GM12865 (cell line): ENCODE results near the gene MRTFA.

Source experiments
- DNase-seq: peaks from one replicate; pipeline ENCODE4 v3.0.0; 2010; ENCODE audit warnings: low read depth
- H3K4me3 ChIP-seq: 2 replicates; pipeline ENCODE4 v1.5.1; 2011; ENCODE audit warnings: mild to moderate bottlenecking, low read depth, low read length, control low read depth
- CTCF ChIP-seq: IDR thresholded peaks from 2 replicates; pipeline ENCODE4 v1.5.1; 2011; ENCODE audit warnings: low read length, control low read depth, low read depth, inconsistent platforms; ENCODE audit not compliant: insufficient read depth; ENCODE audit errors: missing control alignments

MRTFA gene

DNA sequence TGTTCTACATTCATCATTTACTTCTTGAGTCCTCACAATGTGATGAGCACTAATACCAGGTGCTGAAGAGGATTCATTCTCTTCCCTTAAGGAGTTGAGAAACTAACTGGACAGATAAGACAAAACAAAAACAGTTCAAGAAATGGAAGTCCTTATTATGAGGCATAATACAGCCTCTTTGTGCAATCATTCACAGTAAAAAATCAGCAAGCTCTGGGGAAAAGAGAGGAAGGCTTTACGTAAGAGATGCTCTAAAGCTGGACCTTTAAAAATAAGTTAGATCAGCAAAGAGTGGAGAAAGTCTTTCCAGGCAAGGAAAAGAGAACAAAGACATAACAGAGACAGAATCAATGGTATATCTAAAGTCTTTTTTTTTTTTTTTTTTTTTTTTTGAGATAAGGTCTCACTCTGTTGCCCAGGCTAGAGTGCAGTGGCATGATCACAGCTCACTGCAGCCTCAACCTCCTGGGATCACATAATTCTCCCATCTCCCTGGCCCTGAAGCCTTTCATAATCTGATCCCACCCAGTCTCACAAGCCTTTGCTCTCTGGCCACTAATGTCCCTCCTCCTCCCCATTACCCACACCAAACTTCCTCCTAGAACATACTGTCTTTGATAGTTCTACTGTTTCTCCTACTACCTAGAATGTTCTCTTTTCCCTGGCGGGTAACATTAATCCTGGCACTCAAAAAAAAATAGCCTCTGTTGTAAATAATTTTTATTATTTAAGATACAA, 40.9 kb downstream of the MRTFA start:
- no peak for DNase-seq
- TF ChIP-seq CTCF, result no peak
- no peak overlapping the region for H3K4me3 ChIP-seq

- no peak for TF ChIP-seq CTCF
- H3K4me3 ChIP-seq, result peak overlapping the region; percentile 22
- DNase-seq, result no peak
These were observed 41.6 kb downstream of the MRTFA start for GRCh38 chr22:40594924-40595323.

DNA sequence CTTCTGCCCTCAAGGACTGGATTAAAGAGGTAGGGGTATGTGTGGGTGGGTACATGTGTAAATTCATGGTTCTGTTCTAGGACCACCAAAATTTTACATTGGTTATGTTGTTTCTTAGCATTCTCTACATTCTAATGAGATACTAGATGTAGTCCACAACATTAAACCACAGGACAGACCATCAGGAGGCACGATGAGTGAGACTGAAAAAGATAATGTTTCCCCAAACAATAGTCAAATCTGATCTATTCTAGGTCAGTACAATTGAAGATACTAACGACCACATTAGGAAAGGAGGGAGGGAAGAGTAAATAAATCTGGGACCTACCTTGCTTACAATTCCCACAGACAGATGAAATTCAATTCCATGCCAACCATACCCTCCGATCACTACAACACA, 42.2 kb downstream of the MRTFA start:
- H3K4me3 ChIP-seq, result peak overlapping the region; percentile 22
- peak; percentile 32 for DNase-seq
- no peak for TF ChIP-seq CTCF

DNA sequence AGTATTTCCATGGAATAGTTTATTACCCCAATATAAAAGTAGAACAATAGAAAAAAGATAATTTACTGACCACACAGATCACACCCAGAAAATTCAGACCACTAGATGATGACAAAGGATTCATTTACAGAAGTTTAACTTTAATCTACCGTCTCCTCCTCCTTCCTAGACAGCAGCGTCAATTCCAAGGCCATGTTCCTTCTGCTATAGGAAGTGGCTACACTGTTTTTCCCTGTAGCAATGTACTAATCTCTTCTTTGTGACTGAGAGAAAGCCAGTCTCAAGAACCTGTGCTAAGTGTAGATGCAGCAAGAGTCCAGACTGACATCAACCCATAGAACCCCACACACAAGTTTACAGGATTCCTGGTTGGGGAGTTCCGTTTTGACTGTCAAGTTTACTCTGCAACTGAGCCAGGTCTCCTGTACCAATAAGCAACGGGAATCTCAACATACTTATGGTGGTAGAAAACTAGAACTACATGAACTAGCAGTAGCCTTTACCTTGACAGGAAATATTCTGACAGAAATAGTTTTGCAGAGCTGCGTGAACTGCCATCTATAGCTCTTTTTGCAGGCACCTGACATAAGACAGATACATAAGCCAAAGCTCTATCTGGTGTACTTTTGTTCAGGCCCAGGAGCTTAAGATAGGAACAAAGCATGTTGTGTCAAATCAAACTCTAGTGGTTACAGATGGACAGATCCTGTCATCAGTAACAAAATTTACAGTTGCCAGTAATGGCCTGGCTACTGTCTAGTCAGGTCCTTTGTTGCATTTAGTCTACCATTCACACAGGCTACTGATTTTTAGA, 42.9 kb downstream of the MRTFA start:
- peak; percentile 79 for DNase-seq
- H3K4me3 ChIP-seq, result peak overlapping the region; percentile 37
- TF ChIP-seq CTCF, result no peak

- peak overlapping the region; percentile 37 for H3K4me3 ChIP-seq
- peak; percentile 67 for DNase-seq
- TF ChIP-seq CTCF, result no peak
These were observed 44.0 kb downstream of the MRTFA start for GRCh38 chr22:40592352-40593113.

DNA sequence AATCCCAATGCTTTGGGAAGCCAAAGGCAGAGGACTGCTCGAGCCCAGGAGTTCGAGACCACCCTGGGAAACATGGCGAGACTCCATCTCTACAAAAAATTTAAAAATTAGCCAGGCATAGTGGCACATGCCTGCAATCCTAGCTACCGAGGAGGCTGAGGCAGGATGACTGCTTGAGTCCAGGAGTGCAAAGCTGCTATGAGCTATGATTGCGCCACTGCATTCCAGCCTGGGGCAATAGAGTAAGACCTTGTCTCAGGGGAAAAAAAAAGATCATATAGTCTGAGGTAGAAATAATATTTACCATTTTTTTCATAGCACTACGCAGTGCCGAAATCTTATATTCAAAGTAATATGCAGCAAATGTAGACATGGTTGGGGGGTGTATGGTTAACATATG, 47.8 kb downstream of the MRTFA start:
- DNase-seq, result no peak
- no peak for TF ChIP-seq CTCF
- no peak overlapping the region for H3K4me3 ChIP-seq
